ENCODE measurements around the gene KIAA0319L.
"Not testable (repeated sequence)": the region's sequence is repeated elsewhere in the genome, so short reads cannot be mapped to it uniquely, and the experiment has no call there.

KIAA0319L gene

GRCh38 chr1:35477870-35478269 lies 79.3 kb downstream of the KIAA0319L start:
- no peak for DNase-seq

DNA sequence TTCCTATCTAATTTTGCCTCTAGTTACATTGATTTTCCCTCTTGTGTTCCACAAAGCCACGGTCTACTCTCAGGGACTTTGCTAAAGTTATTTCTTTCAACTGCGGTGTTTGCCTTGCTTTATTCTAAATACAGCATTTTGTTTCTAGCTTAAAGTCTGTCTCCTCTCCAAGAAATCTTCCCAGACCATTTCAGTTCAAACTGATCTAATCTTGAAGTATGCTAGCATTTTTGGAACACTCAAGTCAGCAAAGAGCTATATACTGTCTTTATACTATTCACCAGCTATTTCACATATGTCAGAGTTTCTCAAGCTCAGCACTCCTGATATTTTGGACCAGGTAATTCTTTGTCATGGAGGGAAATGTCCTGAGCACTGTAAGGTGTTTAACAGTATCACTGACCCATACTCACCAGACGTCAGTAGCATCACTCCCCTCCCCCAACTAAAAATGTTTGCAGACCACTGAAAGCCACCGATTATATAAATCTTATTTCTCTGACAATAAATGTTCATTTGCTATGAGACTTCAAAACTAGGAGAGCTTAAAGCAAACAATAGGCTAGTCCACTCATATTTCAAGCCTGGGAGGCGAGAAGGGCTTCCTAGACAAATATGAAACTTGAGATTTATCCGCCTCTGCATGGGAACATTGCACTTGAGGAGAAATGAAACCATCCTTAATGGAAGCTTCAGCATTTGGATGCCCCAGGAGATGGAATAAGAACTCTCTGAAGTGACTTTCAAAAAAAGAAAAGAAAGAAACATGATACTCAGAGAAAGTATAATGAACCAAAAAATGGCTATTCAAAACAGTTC lies 81.1 kb downstream of the KIAA0319L start:
- DNase-seq = no peak

- DNase-seq = no peak
Observed at GRCh38 chr1:35475356-35475755, 81.8 kb downstream of the KIAA0319L start.

DNA sequence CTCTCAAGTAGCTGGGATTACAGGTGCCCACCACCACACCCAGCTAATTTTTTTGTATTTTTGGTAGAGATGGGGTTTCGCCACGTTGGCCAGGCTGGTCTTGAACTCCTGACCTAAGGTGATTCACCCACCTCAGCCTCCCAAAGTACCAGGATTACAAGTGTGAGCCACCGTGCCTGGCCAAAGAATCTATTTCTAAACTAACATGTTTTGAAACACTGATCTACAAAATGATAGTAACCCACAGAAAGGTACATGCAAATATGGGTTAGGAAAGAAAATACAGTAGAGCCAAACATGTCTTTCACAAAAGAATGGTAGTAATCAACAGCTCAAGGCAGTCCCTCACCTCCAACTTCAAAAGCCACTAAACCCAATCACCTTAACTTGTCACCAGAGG lies 84.0 kb downstream of the KIAA0319L start:
- DNase-seq = not testable (repeated sequence)

GRCh38 chr1:35470977-35471613 lies 86.1 kb downstream of the KIAA0319L start:
- no peak for DNase-seq

DNA sequence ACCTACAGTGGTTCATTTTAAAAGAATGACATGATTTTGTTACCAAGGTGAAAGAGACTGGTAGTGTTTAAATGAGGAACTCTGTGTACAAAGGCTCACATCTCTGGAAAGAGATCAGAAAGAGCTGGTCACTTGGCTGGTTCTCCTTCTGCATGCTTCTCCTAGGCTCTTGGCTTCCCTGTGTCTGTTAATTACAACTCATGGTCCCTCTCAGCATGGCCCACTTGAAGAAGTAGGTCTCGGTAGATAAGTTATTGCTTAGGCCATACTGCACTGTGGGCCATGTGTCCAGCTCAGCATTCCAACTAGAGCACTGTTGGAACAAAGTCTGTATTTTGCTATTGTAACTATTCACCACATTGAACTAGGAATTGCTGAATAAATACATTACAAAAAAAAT lies 91.1 kb downstream of the KIAA0319L start:
- no peak for DNase-seq

DNA sequence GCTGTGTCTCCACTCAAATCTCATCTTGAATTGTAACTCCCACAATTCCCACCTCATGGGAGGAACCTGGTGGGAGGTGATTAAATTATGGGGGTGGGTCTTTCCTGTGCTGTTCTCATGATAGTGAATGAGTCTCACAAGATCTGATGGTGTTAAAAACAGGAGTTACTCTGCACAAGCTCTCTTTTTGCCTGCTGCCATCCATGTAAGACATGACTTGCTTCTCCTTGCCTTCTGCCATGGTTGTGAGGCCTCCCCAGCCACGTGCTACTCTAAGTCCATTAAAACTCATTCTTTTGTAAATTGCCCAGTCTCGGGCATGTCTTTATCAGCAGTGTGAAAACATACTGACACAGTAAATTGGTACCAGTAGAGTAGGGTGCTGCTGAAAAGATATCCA lies 93.5 kb downstream of the KIAA0319L start:
- DNase-seq = not testable (repeated sequence)

DNA sequence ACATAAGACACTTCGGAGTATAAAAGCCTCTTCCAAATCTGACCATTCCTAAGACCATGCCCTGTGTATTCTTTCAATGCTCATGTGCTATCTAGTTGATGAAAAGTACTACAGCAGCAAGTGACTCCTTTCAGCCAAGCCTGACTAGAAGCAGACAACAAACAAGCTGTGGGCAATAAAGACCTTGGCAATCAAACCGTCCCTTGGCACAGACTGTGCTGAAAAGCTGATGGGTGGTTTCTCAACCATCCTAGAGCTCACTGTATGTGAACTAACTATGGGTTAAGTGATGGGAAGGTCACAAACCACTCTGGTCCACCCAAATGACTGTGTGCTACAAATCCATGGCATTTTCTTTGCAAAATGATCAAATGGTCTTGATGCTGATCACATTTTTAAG lies 94.0 kb downstream of the KIAA0319L start:
- no peak for DNase-seq

DNA sequence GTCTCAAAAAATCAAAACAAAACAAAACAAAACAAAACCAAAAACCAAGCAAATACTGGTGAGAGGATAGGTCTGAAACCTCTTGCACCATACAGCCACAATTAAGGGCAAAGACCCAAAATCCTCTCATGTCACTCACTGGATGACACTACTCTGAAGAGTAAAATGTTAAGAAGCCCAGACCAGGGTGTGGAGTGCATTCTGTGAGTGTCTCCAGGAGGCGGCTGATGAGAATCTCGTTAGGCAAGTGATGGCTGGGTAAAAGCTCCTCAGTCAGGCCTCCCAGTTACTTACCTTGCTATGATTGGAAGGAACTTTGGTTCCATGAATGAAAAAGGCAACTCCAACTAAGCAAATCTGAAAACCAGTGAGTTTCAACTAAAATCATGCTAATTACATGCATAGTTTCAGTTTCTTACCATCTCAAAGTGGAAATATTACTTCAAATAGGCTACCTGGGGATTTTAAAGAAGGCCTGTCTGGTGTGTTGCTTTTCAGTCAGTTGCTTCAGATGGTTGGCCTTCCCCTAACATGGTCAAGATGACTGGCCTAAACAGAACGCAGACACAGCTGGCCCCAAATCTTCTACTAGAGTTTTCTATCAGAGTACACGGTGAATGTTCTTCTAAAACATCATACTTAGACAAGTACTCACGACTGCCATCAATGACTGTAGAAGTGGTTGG lies 95.1 kb downstream of the KIAA0319L start:
- DNase-seq = no peak

DNA sequence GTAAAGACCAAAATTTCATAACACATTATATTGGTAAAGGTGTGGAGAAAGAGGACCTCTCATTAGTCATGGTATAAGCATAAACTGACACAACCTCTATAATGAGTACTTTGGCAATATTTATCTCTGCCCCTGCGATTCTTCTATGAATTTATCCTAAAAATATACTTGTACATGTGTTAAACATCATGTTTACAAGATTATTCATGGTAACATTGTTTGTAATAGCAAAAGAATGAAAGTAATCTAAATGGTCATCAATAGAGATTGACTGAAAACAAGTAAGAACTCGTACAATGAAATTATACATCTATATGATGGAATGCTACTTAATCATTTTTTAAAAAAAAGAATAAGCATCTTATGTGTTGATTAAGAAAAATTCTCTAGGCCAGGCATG lies 96.4 kb downstream of the KIAA0319L start:
- DNase-seq = no peak

GRCh38 chr1:35454616-35455015 lies 102.6 kb downstream of the KIAA0319L start:
- DNase-seq = no peak

DNA sequence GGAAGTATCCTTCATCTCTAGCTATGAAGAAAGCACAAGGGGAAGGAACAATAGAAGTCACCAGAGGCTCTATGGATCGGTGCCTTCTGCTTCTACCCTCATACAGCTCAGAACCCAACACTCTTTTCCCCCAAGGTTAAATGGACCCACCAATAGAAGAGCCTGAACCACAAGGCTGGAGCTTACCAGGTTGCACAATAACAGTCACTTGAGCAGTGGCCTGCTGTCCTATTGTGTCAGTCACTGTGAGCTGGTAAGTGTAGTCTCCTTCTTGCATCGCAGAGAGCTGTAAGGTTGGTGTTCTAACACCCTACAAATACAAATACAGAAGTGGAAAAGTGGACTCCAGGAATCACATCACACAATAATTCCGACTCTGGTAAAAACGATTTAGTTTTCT lies 103.0 kb downstream of the KIAA0319L start:
- DNase-seq = no peak

DNA sequence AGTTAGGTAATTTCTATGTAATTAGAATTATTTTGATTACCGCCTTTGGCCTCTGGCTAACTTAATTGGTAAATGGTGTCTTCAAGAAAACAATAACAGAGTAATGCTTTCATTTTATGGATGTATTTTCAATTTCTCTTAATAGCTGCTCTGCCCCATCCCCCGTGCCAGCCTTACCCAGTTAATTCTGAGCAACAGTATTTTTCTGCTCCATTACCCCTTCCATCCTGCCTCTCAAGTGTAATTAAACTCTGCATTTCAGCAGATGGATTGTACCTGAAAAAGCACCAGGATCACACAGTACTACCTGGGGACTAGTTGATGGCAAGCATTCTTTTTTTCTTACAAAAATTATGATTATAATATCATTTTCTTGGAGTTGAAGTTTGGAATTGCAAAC lies 104.2 kb downstream of the KIAA0319L start:
- no peak for DNase-seq

DNA sequence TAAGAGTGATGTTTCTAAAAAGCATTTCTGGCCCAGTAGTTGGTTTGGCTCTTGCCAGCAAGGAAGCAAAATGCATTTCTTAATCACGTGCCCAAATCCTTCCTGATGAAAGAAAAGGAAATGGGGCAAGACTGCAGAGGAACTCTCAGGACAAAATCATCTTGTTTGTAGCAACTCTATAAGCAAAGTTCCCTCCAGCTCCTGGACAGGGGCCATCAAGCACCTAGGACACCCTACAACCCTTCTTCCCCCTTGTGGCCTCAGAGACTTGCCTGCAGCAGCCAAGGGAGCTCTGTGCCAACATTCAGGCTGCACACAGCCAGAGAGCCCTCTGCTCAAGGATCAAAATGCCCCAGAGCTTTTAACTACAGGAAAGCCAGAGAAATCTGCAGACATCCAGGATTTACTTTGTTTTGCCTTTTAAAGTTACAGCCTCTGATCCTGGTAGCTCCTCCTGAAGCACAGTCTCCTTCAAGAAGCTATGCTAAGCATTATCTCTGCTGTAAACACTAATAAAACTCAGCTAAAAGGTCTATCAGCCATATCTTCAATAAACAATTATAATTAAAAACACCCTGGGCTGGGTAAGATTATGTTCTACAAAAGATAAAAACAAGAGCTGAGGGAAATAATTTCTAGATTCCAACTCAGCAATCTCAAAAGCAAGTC lies 105.0 kb downstream of the KIAA0319L start:
- no peak for DNase-seq

GRCh38 chr1:35451125-35451528 lies 106.1 kb downstream of the KIAA0319L start:
- DNase-seq = peak; percentile 68

DNA sequence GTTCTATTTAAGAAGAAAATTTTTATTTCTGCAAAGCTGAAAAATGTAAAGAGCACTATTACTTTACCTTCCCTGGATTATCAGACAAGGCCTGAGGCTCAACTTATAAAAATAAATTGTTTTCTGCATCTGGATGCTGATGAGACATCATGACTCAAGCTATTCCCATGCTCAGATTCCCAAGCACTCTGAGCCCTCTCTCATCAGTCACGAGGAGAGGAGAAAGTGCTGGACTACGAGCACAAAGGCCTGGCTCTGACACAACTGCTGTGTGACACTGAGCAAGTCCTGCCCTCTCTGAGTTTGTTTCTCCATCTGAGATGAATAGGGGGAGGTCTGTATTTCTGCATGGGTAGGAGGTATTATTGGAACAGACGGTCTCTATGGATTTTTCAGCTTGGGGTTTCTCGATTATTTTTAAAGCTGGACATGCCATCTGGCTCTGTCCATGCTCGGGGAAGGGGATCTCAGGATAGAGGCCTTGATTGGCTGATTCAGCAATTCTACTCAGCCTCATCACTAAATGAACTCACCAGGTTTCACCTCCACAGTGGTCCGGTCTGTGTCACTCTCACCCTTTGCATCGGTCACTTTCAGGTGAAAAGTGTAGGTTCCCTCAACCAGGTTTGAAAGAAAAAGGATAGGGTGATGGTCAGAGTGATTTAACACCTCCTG lies 107.7 kb downstream of the KIAA0319L start:
- no peak for DNase-seq

GRCh38 chr1:35448344-35448801 lies 108.8 kb downstream of the KIAA0319L start:
- DNase-seq = no peak

DNA sequence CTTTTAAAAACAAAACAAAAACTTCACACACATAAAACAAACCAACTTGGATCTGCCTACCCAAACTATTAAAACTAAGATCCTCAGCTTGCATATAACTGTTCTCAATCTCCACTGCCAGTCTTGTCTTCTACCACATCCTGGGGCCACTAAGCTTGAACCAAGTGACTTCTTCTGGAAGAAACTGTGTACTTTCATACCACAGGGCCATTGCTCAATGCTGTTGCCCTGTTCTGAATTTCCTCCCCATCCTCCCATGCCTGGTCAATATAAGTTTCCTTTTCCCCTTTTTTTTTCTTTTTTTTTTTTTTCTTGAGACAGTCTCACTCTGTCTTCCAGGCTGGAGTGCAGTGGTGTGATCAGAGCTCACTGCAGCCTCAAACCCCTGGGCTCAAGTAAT lies 109.9 kb downstream of the KIAA0319L start:
- DNase-seq = no peak

GRCh38 chr1:35444519-35444774 lies 112.8 kb downstream of the KIAA0319L start:
- no peak for DNase-seq

GRCh38 chr1:35443768-35444518 lies 113.3 kb downstream of the KIAA0319L start:
- no peak for DNase-seq

- peak; percentile 13 for DNase-seq
Observed at GRCh38 chr1:35442734-35443133, 114.5 kb downstream of the KIAA0319L start.

GRCh38 chr1:35441926-35442579 lies 115.2 kb downstream of the KIAA0319L start:
- DNase-seq = no peak
